Activated CD4-positive, alpha-beta T cell treated with anti-CD3 and anti-CD28 coated beads, Interleukin-2, amount 10 ng/mL, durations not matched to agents 7 days and 5 days (primary cell): ENCODE results near the gene GHDC. TPM values are rescaled to one million over a fixed set of nuclear protein-coding genes. Genes with fewer than 3 reads are reported as not detected.
"Not testable (repeated sequence)": the region's sequence is repeated elsewhere in the genome, so short reads cannot be mapped to it uniquely, and the experiment has no call there.

Experiments used
- CTCF ChIA-PET: fragments of 350-600 bp; sonication (Branson Sonifier 250); formaldehyde crosslinking; loops from one replicate; lab custom pipeline; 2021; ENCODE audit warnings: antibody characterized with exemption; lab: Charles Lee
- POLR2A ChIA-PET: fragments of 350-600 bp; sonication (Branson Sonifier 250); formaldehyde crosslinking; loops from one replicate; lab custom pipeline; 2021; ENCODE audit warnings: antibody characterized with exemption; lab: Charles Lee
- DNase-seq: peaks from one replicate; pipeline ENCODE4 v3.0.0-alpha.2; 2020
- H3K27ac Mint-ChIP-seq: one replicate; pipeline ENCODE4 v1.8.0; 2021; ENCODE audit warnings: mild to moderate bottlenecking, moderate library complexity, mixed read lengths
- H3K27me3 Mint-ChIP-seq: one replicate; pipeline ENCODE4 v1.8.0; 2021; ENCODE audit warnings: mixed read lengths
- H3K36me3 Mint-ChIP-seq: one replicate; pipeline ENCODE4 v1.8.0; 2021; ENCODE audit warnings: low read depth, mixed read lengths
- H3K4me1 Mint-ChIP-seq: one replicate; pipeline ENCODE4 v1.8.0; 2021; ENCODE audit warnings: mixed read lengths
- H3K4me3 Mint-ChIP-seq: one replicate; pipeline ENCODE4 v1.8.0; 2021; ENCODE audit warnings: mild to moderate bottlenecking, moderate library complexity, mixed read lengths
- H3K9me3 Mint-ChIP-seq: one replicate; pipeline ENCODE4 v1.8.0; 2021; ENCODE audit warnings: mixed read lengths
- total RNA-seq, 2 experiments: library from RNA; stranded (reverse); gene quantifications; one replicate each; pipeline ENCODE4 v1.2.3, GENCODE V29; 2021

Gene GHDC
- total RNA-seq, result 10 to 100 TPM; 15.3 to 15.5 TPM

- no peaks in the 10 kb centered on the region for H3K9me3 Mint-ChIP-seq
- peak within 1 kb of the TSS; percentile 93 for H3K27ac Mint-ChIP-seq
- no peaks in the 10 kb centered on the region for H3K27me3 Mint-ChIP-seq
- DNase-seq, result peak; percentile 87
- ChIA-PET CTCF (interaction anchor here (0.8 to 3.2 kb wide), 10 partner anchors 10 to 1561 kb away, joined by 3 to 33 read pairs (median 4); partner anchors contain the start of genes CAVIN1, DNAJC7, HCRT and KCNH4), POLR2A (interaction anchor here (1.0 to 1.3 kb wide), 4 partner anchors 8 to 209 kb away, joined by 3 to 5 read pairs (median 4); no protein-coding TSS in a partner anchor)
- peaks cover 23% of the 10 kb centered on the region for H3K4me1 Mint-ChIP-seq
- H3K4me3 Mint-ChIP-seq, result peak within 1 kb of the TSS; percentile 83
- peaks cover 5% of the 10 kb centered on the region for H3K36me3 Mint-ChIP-seq
Observed at GRCh38 chr17:42193969-42194899, at the start of gene GHDC. TSS of gene GHDC (minus strand) at chr17:42194494. CDS start at chr17:42193581, 913 bp downstream.

- H3K9me3 Mint-ChIP-seq, result no peaks in the 10 kb centered on the region
- no peak overlapping the region for H3K27ac Mint-ChIP-seq
- H3K4me3 Mint-ChIP-seq, result no peak overlapping the region
- ChIA-PET POLR2A (no interaction called here), CTCF (interaction anchor here (0.6 to 1.3 kb wide), 3 partner anchors 22 to 47 kb away, joined by 3 to 5 read pairs (median 4); no protein-coding TSS in a partner anchor)
- DNase-seq, result no peak
- H3K36me3 Mint-ChIP-seq, result peaks cover 11% of the 10 kb centered on the region
- H3K4me1 Mint-ChIP-seq, result peaks cover 39% of the 10 kb centered on the region
- H3K27me3 Mint-ChIP-seq, result no peaks in the 10 kb centered on the region
Observed at GRCh38 chr17:42243493-42243982, 49.2 kb upstream of the GHDC start.

GRCh38 chr17:42241871-42242270 lies 47.6 kb upstream of the GHDC start:
- CTCF ChIA-PET, result no interaction called here
- H3K4me1 Mint-ChIP-seq, result peaks cover 24% of the 10 kb centered on the region
- POLR2A ChIA-PET, result interaction anchor here (0.5 kb wide), 1 partner anchor 300 kb away, joined by 3 read pairs; no protein-coding TSS in a partner anchor

GRCh38 chr17:42240863-42241262 lies 46.6 kb upstream of the GHDC start:
- H3K9me3 Mint-ChIP-seq, H3K27ac Mint-ChIP-seq, POLR2A ChIA-PET, H3K27me3 Mint-ChIP-seq, H3K4me3 Mint-ChIP-seq, DNase-seq: not testable (repeated sequence)
- H3K36me3 Mint-ChIP-seq, result peaks cover 11% of the 10 kb centered on the region
- peaks cover 18% of the 10 kb centered on the region for H3K4me1 Mint-ChIP-seq
- CTCF ChIA-PET, result interaction anchor here (0.5 to 0.7 kb wide), 3 partner anchors 14 to 25 kb away, joined by 3 to 5 read pairs (median 3); no protein-coding TSS in a partner anchor

More at GRCh38 chr17:42241871-42242270, 47.6 kb upstream of the GHDC start:
- Mint-ChIP-seq H3K9me3 (no peaks in the 10 kb centered on the region), H3K4me3 (no peak overlapping the region), H3K27me3 (no peaks in the 10 kb centered on the region), H3K36me3 (peaks cover 12% of the 10 kb centered on the region), H3K27ac (no peak overlapping the region)
- DNase-seq, result no peak

GRCh38 chr17:42240201-42240600 lies 45.9 kb upstream of the GHDC start:
- Mint-ChIP-seq H3K4me3 (no peak overlapping the region), H3K36me3 (peaks cover 10% of the 10 kb centered on the region), H3K9me3 (no peaks in the 10 kb centered on the region), H3K27me3 (no peaks in the 10 kb centered on the region), H3K27ac (no peak overlapping the region), H3K4me1 (peaks cover 16% of the 10 kb centered on the region)
- DNase-seq, result no peak
- ChIA-PET CTCF (interaction anchor here (0.5 to 2.4 kb wide), 2 partner anchors 10 to 24 kb away, joined by 3 to 12 read pairs; no protein-coding TSS in a partner anchor), POLR2A (no interaction called here)

GRCh38 chr17:42239576-42239975 lies 45.3 kb upstream of the GHDC start:
- DNase-seq, H3K4me3 Mint-ChIP-seq, H3K9me3 Mint-ChIP-seq, POLR2A ChIA-PET, H3K27ac Mint-ChIP-seq, H3K27me3 Mint-ChIP-seq: not testable (repeated sequence)
- CTCF ChIA-PET, result interaction anchor here (1.0 to 2.4 kb wide), 2 partner anchors 10 to 17 kb away, joined by 3 to 12 read pairs; no protein-coding TSS in a partner anchor
- peaks cover 16% of the 10 kb centered on the region for H3K4me1 Mint-ChIP-seq
- peaks cover 13% of the 10 kb centered on the region for H3K36me3 Mint-ChIP-seq

GRCh38 chr17:42236760-42237159 lies 42.5 kb upstream of the GHDC start:
- H3K4me3 Mint-ChIP-seq, result no peak overlapping the region
- peaks cover 19% of the 10 kb centered on the region for H3K36me3 Mint-ChIP-seq
- no peaks in the 10 kb centered on the region for H3K9me3 Mint-ChIP-seq
- no peak for DNase-seq
- ChIA-PET POLR2A (no interaction called here), CTCF (interaction anchor here (1.1 to 1.9 kb wide), 2 partner anchors 13 to 166 kb away, joined by 3 to 7 read pairs; no protein-coding TSS in a partner anchor)
- no peaks in the 10 kb centered on the region for H3K27me3 Mint-ChIP-seq
- H3K4me1 Mint-ChIP-seq, result peaks cover 7% of the 10 kb centered on the region
- no peak overlapping the region for H3K27ac Mint-ChIP-seq

- ChIA-PET CTCF (interaction anchor here (0.5 kb wide), 1 partner anchor 82 kb away, joined by 3 read pairs; no protein-coding TSS in a partner anchor), POLR2A (no interaction called here)
- peaks cover 12% of the 10 kb centered on the region for H3K4me1 Mint-ChIP-seq
- DNase-seq, result no peak
- H3K27ac Mint-ChIP-seq, result no peak overlapping the region
- no peaks in the 10 kb centered on the region for H3K27me3 Mint-ChIP-seq
- peaks cover 24% of the 10 kb centered on the region for H3K36me3 Mint-ChIP-seq
- H3K9me3 Mint-ChIP-seq, result no peaks in the 10 kb centered on the region
- no peak overlapping the region for H3K4me3 Mint-ChIP-seq
Observed at GRCh38 chr17:42233994-42234393, 39.7 kb upstream of the GHDC start.

GRCh38 chr17:42233156-42233555 lies 38.9 kb upstream of the GHDC start:
- no peaks in the 10 kb centered on the region for H3K9me3 Mint-ChIP-seq
- POLR2A ChIA-PET, result no interaction called here
- CTCF ChIA-PET, result interaction anchor here (0.6 to 1.2 kb wide), 3 partner anchors 11 to 270 kb away, joined by 3 to 4 read pairs (median 3); no protein-coding TSS in a partner anchor
- H3K27ac Mint-ChIP-seq, result no peak overlapping the region
- no peak overlapping the region for H3K4me3 Mint-ChIP-seq
- peaks cover 28% of the 10 kb centered on the region for H3K36me3 Mint-ChIP-seq
- peaks cover 21% of the 10 kb centered on the region for H3K4me1 Mint-ChIP-seq
- DNase-seq, result no peak
- H3K27me3 Mint-ChIP-seq, result no peaks in the 10 kb centered on the region

GRCh38 chr17:42230225-42230624 lies 35.9 kb upstream of the GHDC start:
- Mint-ChIP-seq H3K9me3 (no peaks in the 10 kb centered on the region), H3K27me3 (no peaks in the 10 kb centered on the region), H3K36me3 (peaks cover 38% of the 10 kb centered on the region), H3K4me3 (no peak overlapping the region), H3K27ac (no peak overlapping the region), H3K4me1 (peaks cover 24% of the 10 kb centered on the region)
- no peak for DNase-seq
- CTCF ChIA-PET, result interaction anchor here (0.7 to 1.2 kb wide), 2 partner anchors 13 to 29 kb away, joined by 4 to 7 read pairs; no protein-coding TSS in a partner anchor
- POLR2A ChIA-PET, result interaction anchor here (0.5 to 0.6 kb wide), 2 partner anchors 18 to 49 kb away, joined by 4 read pairs; no protein-coding TSS in a partner anchor

- no peak for DNase-seq
- POLR2A ChIA-PET, result no interaction called here
- Mint-ChIP-seq H3K9me3 (no peaks in the 10 kb centered on the region), H3K4me1 (peaks cover 19% of the 10 kb centered on the region), H3K27ac (no peak overlapping the region), H3K36me3 (peaks cover 39% of the 10 kb centered on the region), H3K4me3 (no peak overlapping the region), H3K27me3 (no peaks in the 10 kb centered on the region)
- CTCF ChIA-PET, result interaction anchor here (0.6 to 1.0 kb wide), 3 partner anchors 13 to 236 kb away, joined by 3 read pairs; no protein-coding TSS in a partner anchor
Observed at GRCh38 chr17:42227849-42228700, 33.8 kb upstream of the GHDC start.

- Mint-ChIP-seq H3K36me3 (peaks cover 41% of the 10 kb centered on the region), H3K27me3 (no peaks in the 10 kb centered on the region), H3K4me3 (no peak overlapping the region), H3K27ac (no peak overlapping the region), H3K4me1 (peaks cover 22% of the 10 kb centered on the region), H3K9me3 (no peaks in the 10 kb centered on the region)
- CTCF ChIA-PET, result no interaction called here
- POLR2A ChIA-PET, result no interaction called here
- no peak for DNase-seq
Observed at GRCh38 chr17:42225646-42226045, 31.4 kb upstream of the GHDC start.
